Renal pelvis (tissue), 4 donors: ENCODE data around the gene UMAD1. TPM values are rescaled to one million over a fixed set of nuclear protein-coding genes. Genes with fewer than 3 reads are reported as not detected.
"Not testable (repeated sequence)": the region's sequence is repeated elsewhere in the genome, so short reads cannot be mapped to it uniquely, and the experiment has no call there.

ENCODE experiments used
- DNase-seq: peaks from one replicate; pipeline ENCODE4 v3.0.0-alpha.2; 2013
- polyA plus RNA-seq, 3 donors: library from polyadenylated mRNA; unstranded; fragments of 120-200 nt; gene quantifications; one replicate each; pipeline ENCODE4 v1.2.1, GENCODE V29; 2013; ENCODE audit not compliant: insufficient read length in 3 of 3

The UMAD1 gene
- polyA plus RNA-seq, 3 donors: 15.9 to 21.5 (median 19.7) TPM

DNA sequence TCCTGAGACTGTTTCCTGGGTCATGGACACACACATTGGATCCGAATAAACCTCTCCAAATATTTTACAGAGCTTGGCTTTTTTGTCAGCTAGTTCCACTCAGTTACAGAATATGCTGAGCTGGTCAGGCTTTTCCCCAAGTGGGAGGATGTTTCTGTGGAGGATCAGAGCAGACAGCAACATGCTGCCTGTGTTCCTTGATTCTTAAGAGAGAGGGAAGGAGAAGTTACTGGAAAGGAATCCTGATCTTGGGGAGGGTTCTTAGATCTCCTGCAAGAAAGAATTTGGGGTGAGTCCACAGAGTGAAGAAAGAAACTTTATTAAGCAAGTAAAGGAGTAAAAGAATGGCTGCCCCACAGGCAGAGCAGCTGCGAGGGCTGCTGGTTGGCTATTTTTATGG is 154.7 kb downstream of the UMAD1 start:
- DNase-seq: no peak

DNA sequence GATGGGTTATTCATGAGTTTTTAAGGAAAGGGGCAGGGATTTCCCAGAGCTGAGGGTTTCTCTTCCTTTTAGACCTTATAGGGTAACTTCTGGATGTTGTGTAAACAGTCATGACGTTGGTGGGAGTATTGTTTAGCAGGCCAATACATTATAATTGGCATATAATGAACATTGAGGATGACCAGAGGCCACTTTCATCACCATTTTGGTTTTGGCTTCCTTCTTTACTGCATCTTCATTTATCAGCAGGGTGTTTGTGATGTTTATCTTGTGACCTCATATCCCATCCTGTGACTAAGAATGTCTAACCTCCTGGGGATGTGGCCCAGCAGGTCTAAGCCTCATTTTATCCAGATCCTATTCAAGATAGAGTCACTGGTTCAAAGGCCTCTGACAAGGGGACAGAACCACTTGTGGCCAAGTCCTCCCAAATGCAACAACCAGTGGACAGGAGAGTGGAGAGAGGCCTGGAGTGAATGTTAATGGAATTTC is 155.1 kb downstream of the UMAD1 start:
- DNase-seq: no peak

DNA sequence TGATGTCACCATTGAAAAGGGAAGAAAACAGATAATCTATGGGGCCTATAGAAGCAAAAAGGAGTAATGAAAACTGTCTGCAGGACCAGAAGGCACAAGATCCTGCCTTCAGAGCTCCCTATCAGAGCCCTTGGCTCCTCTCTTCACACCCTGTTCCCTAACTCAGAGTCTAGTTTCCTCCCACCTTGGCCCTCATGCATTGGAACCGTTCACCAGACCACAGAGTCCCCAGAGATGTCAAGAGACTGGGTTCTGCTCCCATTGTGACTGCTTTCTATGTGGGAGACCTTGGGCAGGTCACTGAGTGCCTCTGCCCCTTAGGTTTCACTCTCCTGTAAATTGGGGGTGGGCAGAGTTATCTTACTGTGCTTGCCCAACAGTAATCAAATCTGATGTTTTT is 158.0 kb downstream of the UMAD1 start:
- no peak for DNase-seq

DNA sequence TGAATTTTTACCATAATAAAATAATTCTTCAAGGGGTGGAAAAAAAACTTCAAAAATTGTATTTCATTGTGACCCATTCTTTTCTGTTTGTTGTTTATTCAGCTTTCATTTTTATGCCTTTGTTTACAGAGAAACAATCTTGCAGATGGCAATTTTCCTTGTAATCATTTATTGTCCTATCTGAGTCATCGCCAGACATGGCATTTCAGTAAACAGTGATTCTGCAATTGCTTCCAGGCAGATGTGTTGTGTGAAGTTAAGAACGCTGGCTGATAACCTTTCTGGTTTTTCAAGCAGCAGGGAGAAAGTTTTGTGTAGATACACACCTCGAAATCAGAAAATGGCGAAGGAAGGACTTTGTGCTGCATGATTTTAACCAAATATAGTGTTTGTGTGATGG is 158.6 kb downstream of the UMAD1 start:
- no peak for DNase-seq

DNA sequence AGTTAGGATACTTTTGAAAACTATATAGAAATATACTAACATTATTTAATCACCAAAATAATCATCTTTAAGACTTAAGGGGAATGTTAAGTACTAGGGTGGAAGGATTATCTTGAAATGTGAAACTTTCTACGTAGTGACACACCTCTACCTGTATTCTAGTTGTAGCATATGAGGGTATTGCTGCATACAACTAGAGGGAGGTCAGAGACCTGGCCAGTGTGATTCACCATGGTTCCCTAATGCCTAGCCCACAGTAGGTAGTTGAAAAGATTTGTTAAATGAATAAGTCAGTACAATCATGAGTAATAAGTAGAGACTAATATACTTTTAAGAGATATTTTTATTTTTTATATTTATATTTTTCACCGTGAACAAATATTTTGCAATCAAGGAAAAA is 162.0 kb downstream of the UMAD1 start:
- no peak for DNase-seq

DNA sequence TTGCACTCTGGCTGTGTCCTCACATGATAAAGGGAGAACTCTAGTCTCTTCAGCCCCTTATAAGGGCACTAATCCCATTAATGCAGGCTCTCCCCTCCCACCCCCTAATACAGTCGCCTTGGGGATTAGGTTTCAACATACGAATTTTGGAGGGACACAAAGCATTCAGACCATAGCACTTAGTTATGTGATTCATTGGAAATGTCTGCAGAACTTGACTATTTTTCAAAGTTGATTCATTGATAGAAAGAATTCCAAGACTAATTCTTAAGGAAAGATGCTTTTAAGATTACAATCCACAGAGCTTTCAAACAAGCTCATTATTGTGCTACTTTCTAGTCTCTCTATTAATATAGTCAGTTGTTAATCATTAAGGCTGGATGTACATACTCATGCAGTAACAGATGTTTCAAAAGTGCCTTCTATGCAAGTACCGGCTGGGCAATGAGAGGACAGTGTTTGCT is 163.2 kb downstream of the UMAD1 start:
- no peak for DNase-seq

DNA sequence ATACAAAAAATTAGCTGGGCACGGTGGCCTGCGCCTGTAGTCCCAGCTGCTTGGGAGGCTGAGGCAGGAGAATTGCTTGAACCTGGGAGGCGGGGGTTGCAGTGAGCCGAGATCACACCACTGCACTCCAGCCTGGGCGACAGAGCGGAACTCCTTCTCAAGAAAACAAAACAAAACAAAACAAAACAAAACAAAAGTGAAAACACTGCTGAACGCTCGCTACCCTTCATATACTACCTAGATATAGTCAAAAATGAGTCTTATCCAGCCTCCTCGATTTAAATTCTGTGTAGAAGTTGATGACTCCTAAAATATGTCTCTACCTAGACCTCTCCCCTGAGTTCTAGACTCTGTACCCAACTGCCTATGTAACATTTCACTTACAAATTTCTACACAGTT is 164.3 kb downstream of the UMAD1 start:
- not testable (repeated sequence) for DNase-seq

DNA sequence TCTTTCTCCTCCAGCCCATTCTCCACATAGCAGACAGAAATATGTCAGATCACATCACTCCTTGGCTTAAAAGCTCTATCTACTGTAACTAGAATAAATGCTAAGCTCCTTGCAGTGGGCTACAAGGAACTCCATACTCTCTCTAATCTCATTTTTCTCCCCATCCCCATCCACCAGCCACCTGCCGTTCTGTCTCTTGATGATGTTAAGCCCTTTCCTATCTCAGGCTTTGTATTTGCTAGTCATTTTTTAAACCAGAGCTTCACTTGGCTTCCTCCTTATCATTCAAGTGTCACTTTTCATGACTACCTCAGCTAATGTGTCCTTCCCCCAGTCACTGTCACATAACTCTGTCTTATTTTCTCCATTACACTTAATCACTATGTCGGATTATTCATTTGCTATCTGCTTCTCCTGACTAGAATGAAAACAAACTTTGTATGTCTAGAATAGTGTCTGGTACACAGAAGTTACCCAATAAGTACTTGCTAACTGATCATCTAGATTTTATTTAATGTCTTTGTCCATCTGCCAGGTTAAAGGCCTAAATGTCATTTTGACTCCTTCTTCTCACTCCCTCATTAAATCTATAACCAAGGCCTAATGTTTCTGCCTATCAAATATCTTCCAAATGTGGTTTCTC is 165.1 kb downstream of the UMAD1 start:
- DNase-seq: no peak

DNA sequence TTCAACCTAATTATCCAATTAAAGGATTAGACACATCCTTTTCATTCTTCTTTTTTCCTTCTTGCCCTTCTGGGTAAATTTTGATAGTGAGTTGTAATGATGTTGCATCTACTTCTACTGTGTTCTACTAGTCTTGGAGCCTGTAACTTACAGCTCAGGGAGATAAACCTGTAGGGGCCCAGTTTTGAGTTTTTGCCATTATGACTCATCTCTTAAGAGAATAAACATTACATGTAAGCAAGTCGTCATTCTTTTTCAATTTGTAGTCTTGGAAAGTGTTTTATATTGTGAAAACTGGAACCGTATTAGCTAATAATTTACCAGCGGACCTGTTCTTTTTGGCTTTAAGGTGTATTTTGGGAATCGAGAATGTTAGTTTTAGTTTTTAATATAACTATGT is 167.6 kb downstream of the UMAD1 start:
- DNase-seq: no peak

DNA sequence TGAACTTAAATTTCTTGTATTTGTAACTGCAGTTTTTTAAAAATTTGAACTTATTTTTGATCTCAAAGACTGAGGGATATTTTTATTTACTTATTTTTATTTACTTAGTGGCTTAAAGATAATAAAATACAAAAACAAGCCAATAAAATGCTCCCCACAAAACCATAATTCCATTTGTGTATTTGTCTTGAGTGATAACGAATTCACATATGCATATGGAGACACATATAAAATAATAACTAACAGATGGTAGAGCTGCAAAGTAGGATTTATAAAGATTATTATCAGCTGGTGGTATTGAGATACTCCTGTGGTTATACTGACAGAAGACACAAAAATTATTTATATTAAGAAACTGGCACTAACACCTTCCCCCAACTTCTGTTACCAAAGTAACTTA is 168.1 kb downstream of the UMAD1 start:
- no peak for DNase-seq

DNA sequence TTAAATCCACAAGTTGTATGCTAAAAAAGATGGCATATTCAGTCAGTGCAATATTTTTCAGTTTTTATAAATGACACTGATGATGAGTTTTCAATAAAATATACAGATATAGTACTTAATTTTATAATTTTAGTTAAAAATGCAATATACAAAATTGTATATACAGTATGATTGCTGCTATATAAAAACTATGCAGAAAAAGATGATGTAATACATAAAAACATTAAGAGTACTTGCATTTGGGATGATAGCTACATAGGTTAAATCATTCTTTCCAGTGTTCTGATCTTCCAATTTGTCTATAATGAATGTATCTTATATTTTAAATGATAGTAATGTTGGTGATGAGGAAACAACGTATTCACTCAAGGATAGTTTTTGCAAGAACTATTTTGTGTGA is 169.8 kb downstream of the UMAD1 start:
- DNase-seq: no peak

DNA sequence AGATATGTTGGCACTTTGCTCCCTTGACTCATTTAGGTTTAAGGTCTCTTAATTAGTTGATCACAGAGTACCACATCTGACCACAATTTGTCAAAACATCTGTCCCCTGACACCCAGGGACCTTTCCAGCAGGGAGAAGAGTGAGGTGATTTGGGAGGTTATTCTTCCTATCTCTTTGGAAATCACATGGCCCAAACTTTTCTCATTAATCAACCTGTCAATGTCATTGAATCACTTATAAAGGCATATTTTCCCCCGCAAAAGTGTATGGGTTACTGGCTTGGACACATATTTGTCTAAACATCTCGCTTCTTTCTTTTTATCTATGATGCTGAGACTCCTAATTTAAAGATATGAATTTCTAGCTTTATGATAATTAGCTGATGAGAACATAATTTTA is 170.3 kb downstream of the UMAD1 start:
- no peak for DNase-seq

DNA sequence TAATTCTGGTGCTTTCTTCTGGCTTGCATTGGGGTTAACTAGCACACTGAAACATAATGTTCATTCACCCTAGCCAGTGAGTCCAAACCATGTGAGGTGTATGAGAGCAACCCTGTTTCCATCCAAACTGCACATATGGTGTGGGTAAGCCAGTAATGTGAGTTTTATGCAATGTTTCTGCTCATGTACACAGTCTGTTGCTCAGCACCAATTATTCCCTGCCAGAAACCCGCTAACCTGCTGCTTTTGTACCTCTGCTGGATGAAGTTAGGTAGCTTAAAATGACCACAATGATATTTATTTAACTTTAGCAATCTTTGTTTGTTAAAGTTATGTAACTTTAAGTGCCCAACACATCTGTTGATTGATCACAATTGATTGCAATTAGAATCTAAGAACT is 171.6 kb downstream of the UMAD1 start:
- DNase-seq: no peak

DNA sequence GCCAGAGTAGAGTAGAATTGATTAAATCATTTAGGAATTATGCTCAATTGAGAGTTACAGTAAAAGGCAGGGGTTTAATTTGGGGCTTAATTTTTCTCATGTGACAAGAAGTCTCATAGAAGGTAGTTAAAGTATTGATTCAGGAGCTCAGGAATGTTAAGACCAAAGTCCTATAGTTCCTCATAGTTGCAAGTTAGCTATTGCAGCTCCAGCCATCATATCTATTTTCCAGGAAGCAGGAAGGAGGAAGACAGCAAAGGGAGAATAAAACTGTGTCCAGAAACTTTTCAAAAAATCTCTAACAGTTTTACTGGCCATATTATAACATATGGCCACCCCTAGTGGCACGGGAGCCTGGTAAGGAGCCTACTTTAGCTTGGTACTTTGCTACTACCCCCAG is 174.8 kb downstream of the UMAD1 start:
- no peak for DNase-seq

DNA sequence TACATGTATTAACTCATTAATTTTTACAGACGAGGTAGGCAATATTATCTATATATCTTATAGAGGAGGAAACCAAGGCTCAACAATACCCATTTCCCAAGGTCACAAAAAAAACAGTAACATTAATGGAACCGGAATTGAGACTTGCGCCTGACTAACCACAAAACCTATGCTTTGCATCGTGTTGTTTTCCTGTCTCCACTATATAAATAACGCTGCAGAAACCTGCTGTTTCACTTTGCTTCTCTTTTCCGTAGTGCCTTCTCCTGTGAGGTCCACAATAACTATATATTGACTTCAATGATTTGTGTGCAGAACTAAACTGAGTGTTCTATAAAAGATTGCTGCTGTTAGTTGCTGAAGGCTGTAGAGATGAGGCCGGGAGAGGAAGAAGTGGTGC is 175.5 kb downstream of the UMAD1 start:
- DNase-seq: no peak

DNA sequence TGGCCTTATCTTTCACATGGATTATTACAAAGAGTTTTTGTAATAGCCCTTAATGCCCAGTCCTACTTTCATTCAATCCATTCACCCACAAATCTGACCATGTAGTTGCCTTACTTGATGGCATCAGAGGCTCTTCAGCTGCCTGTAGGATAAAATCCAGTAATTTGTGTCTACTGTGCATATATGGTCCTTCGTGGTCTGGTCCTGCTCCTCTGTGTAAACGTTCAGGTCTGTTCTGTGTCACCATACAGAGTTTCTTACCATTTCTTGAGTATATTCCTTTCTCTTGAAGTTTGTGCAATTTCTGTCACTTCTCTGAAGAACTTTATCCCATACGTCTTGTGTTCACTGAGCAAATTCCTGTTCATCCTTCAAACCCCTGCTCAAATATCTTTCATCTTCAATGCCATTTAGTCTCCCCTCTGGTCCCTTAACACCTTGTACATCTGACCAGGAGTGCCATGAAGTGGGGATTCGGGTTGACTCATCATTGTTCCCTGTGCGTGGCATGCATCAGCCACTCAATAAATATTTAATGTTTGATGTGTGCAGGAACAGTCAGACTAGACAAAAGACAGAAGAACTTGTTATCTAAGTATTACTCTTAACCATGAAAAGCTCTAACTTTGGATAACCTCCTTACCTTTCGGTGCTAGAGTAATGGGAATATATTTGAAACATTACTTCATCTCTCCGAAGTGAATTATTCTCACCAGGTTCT is 176.4 kb downstream of the UMAD1 start:
- no peak for DNase-seq

DNA sequence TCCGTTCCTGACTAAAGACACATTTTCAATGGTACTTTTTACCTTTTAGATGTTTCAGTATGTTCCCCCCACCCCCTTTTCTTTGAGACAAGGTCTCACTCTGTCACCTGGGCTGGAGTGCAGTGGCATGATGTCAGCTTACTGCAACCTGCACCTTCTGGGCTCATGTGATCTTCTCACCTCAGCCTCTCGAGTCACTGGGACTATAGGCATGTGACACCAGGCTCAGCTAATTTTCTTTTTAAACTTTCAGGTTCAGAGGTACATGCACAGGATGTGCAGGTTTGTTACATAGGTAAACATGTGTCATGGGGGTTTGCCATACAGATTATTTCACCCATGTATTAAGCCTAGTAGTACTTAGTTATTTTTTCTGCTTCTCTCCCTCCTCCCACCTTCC is 177.2 kb downstream of the UMAD1 start:
- no peak for DNase-seq

DNA sequence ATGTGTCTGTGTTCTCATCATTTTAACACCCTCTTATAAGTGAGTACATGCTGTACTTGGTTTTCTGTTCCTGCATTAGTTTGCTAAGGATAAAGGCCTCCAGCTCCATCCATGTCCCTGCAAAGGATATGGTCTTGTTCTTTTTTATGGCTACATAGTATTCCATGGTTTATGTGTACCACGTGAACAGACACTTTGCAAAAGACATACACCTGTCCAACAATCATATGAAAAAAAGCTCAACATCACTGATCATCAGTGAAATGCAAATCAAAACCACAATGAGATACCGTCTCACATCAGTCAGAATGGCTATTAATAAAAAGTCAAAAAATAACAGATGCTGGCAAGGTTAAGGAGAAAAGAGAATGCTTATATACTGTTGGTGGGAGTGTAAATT is 177.6 kb downstream of the UMAD1 start:
- DNase-seq: not testable (repeated sequence)

DNA sequence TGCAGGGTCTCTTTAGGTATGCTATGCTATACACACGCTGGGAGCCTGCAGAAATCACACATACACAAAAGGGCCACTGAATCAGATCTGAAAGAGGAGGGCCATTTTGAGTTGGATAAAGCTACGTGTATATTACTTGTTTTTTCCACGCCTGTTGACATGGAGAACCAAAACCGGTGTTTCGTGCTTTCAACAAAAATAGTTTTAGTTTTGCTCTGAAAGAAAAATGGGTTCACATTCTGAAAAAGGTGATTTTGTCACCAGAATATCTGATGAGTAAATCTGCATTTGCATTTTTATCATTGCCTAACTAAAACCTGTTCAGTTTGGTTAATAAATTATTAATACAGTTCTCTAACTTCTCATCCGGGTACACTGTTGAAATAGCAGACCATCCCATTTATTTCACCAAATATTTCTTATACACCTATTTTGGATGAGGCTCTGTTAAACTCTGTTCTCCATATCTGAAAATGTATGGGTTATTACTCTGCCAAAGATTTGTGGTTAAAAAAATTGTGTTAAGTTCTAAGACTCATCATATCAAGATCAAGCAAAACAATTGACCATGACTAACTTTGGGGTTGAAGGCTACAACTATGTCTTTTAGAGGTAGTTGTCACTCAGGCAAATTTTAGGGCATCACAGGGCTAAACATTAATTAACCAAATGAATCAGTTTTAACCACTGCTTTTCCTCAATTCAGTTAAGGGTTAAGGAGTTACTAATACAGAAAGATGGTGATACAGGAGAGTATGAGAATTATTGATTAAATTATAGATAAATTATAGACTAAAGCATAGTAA is 179.1 kb downstream of the UMAD1 start:
- DNase-seq: no peak

DNA sequence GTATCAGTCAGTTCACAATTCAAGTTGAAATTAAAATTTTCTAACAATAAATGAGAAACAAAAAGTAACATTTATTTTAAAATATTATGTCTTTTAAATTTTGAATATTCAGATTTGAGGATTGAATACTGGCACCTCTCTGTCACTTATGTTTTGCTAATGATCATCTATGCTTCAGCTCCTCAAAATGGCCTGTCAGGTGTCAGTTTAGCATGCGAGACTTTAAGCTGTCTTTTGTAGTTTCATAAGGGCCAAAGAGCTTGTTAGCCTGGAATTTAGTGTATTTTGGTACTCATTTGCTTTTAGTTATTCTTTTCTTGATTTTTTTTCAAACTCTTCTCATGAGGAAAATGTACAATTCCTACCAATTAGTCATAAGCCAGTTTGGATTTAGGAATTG is 179.9 kb downstream of the UMAD1 start:
- no peak for DNase-seq

DNA sequence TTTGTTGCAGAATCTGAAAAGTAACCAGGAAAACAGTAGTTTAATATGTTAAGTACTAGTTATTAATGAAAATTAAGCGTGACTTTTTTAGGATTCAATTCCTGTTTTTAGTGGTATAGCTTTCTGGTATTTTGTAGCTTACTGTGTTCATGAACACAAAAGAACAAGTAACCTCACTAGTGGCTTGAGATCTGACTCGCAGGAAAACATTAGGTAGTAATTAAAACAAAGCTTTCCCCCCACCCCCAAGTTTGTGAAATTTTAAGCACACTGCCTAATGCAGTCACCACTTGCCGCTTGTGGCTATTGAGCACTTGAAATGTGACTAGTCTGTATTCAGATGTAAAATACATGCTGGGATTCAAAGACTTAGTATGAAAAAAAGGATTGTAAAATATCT is 180.4 kb downstream of the UMAD1 start:
- DNase-seq: no peak

DNA sequence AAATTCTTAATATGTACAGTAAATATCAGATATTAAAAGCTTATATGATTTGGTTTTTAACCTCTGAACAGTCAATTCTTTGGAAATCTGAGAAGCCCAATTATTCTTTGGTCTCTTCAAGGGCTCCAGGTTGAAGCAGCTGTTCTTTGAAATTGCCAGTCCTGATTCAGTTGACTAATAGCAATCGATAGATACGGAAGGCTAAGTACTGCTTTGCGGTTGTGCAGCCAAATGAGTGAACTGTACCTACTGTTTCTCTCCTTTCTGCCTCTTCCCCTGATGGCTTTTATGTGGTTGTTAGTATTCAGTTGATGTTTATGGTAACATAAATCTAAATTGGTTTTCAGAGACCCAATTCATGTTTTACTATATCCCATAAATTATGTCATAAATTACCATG is 181.0 kb downstream of the UMAD1 start:
- DNase-seq: no peak

DNA sequence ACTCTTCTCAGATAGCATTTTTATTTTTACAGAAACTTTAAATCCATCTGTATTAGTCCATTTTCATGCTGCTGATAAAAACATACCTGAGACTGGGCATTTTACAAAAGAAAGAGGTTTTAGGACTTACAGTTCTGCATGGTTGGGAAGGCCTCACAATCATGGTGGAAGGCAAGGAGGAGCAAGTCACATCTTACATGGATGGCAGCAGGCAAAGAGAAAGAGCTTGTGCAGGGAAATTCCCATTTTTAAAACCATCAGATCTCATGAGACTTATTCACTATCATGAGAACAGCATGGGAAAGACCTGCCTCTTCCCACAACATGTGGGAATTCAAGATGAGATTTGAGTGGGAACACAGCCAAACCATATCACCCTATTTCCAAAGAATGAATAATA is 184.7 kb downstream of the UMAD1 start:
- not testable (repeated sequence) for DNase-seq
